Neural cell (in vitro differentiated cells): ENCODE results near the gene ZNF860.

Experiments used
- CTCF ChIP-seq: fragments of 450-650 bp; IDR thresholded peaks from 2 replicates; pipeline ENCODE4 v1.5.1; 2014; ENCODE audit warnings: antibody characterized with exemption, mild to moderate bottlenecking, moderate library complexity; ENCODE audit not compliant: poor library complexity, severe bottlenecking
- EP300 ChIP-seq: fragments of 450-650 bp; conservative IDR thresholded peaks from 2 replicates; pipeline ENCODE4 v1.6.1; 2014; ENCODE audit warnings: antibody characterized with exemption, mild to moderate bottlenecking, moderate library complexity; ENCODE audit not compliant: poor library complexity, severe bottlenecking
- EZH2 ChIP-seq: fragments of 200-600, 300-800 bp; shearing (Covaris generic), sonication (generic); IDR thresholded peaks from 2 replicates; pipeline ENCODE4 v1.6.1; 2014; ENCODE audit warnings: antibody characterized with exemption, low read length, borderline replicate concordance, mild to moderate bottlenecking; ENCODE audit not compliant: insufficient read depth, poor library complexity, severe bottlenecking
- POLR2AphosphoS5 ChIP-seq: IDR thresholded peaks from 2 replicates; pipeline ENCODE4 v1.6.1; 2012
- RAD21 ChIP-seq: fragments of 450-650 bp; conservative IDR thresholded peaks from 2 replicates; pipeline ENCODE4 v1.6.1; 2014; ENCODE audit warnings: antibody characterized with exemption, mild to moderate bottlenecking, moderate library complexity
- REST ChIP-seq: IDR thresholded peaks from 2 replicates; pipeline ENCODE4 v1.6.1; 2012; ENCODE audit warnings: borderline replicate concordance
- TAF1 ChIP-seq: IDR thresholded peaks from 2 replicates; pipeline ENCODE4 v1.6.1; 2012; ENCODE audit warnings: low read depth

- TF ChIP-seq CTCF: no peak
- no peak for TF ChIP-seq EP300
- TF ChIP-seq POLR2AphosphoS5: no peak
- no peak for TF ChIP-seq RAD21
- TF ChIP-seq EZH2: no peak
- no peak for TF ChIP-seq TAF1
- TF ChIP-seq REST: no peak
These were observed 4.3 kb downstream of the ZNF860 start for GRCh38 chr3:31985831-31986230.
